GM18520 (cell line): ENCODE measurements around the gene ABLIM2.

ENCODE experiments used
- ATAC-seq: cut with Tn5 transposase; IDR thresholded peaks from one replicate; pipeline ENCODE4 v1.9.1; 2021; ENCODE audit not compliant: unreplicated experiment

The ABLIM2 gene

GRCh38 chr4:8050555-8051206, 107.9 kb downstream of the ABLIM2 start:
- no peak for ATAC-seq

- no peak for ATAC-seq
These were observed 108.4 kb downstream of the ABLIM2 start for GRCh38 chr4:8050180-8050554.

GRCh38 chr4:8048856-8049676, 109.5 kb downstream of the ABLIM2 start:
- no peak for ATAC-seq

- ATAC-seq: no peak
These were observed 110.6 kb downstream of the ABLIM2 start for GRCh38 chr4:8047837-8048678.

- ATAC-seq: no peak
These were observed 111.6 kb downstream of the ABLIM2 start for GRCh38 chr4:8046925-8047541.

- ATAC-seq: no peak
These were observed 112.7 kb downstream of the ABLIM2 start for GRCh38 chr4:8045909-8046308.

GRCh38 chr4:8044699-8045098, 113.9 kb downstream of the ABLIM2 start:
- no peak for ATAC-seq

- no peak for ATAC-seq
These were observed 114.4 kb downstream of the ABLIM2 start for GRCh38 chr4:8044244-8044643.

- ATAC-seq: no peak
These were observed 115.0 kb downstream of the ABLIM2 start for GRCh38 chr4:8043596-8043995.

- ATAC-seq: no peak
These were observed 116.7 kb downstream of the ABLIM2 start for GRCh38 chr4:8041868-8042267.

GRCh38 chr4:8041172-8041571, 117.4 kb downstream of the ABLIM2 start:
- no peak for ATAC-seq

- no peak for ATAC-seq
These were observed 118.0 kb downstream of the ABLIM2 start for GRCh38 chr4:8040607-8041006.

- ATAC-seq: no peak
These were observed 118.8 kb downstream of the ABLIM2 start for GRCh38 chr4:8039853-8040252.

- no peak for ATAC-seq
These were observed 119.3 kb downstream of the ABLIM2 start for GRCh38 chr4:8039290-8039689.

GRCh38 chr4:8038719-8039251, 119.8 kb downstream of the ABLIM2 start:
- no peak for ATAC-seq

- ATAC-seq: no peak
These were observed 120.5 kb downstream of the ABLIM2 start for GRCh38 chr4:8038083-8038482.

GRCh38 chr4:8037150-8037769, 121.4 kb downstream of the ABLIM2 start:
- no peak for ATAC-seq

GRCh38 chr4:8035371-8035780, 123.2 kb downstream of the ABLIM2 start:
- ATAC-seq: no peak

GRCh38 chr4:8033829-8034528, 124.6 kb downstream of the ABLIM2 start:
- ATAC-seq: no peak
